HFF-Myc (cell line): ENCODE results near the gene HSPA12B.

Source experiments
- DNase-seq: peaks from one replicate; pipeline ENCODE4 v3.0.0-alpha.2; 2011; ENCODE audit warnings: low read depth; ENCODE audit errors: extremely low read depth
- H3K4me3 ChIP-seq: replicated peaks from 2 replicates; pipeline ENCODE4 v1.5.1; 2011; ENCODE audit warnings: low read depth, mild to moderate bottlenecking, control low read depth, low read length
- TF ChIP-seq, protein P1 (sequence below): IDR thresholded peaks from 2 replicates; pipeline ENCODE4 v1.5.1; 2012; ENCODE audit warnings: mild to moderate bottlenecking, low read depth, low read length, control low read depth; ENCODE audit errors: missing control alignments

The HSPA12B gene

DNA sequence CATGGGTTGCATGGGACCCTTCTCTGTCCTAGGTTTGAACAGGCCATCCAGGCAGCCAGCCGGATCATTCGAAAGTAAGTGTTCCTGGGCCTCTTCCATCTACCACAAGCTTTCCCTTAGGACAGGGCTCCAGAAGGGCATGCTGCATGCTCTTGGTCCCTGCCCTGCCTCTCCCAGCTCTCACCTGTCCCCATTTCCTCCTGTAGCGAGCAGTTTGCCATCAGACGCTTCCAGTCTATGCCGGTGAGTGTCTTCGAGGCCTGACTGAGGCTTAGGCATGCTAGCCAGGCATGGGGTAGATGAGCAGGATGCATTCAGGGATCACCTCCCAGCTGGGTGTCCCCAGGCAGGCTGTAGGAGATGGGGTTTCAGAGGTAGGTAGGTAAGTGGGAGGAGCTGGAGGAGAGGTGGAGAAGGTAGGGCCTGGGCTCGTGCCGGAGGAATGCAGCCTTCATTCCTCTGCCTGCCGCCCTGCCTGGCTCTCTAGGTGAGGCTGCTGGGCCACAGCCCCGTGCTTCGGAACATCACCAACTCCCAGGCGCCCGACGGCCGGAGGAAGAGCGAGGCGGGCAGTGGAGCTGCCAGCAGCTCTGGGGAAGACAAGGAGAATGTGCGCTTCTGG, 67.9 kb downstream of the HSPA12B start:
- no peak for DNase-seq
- TF ChIP-seq, protein P1, sequence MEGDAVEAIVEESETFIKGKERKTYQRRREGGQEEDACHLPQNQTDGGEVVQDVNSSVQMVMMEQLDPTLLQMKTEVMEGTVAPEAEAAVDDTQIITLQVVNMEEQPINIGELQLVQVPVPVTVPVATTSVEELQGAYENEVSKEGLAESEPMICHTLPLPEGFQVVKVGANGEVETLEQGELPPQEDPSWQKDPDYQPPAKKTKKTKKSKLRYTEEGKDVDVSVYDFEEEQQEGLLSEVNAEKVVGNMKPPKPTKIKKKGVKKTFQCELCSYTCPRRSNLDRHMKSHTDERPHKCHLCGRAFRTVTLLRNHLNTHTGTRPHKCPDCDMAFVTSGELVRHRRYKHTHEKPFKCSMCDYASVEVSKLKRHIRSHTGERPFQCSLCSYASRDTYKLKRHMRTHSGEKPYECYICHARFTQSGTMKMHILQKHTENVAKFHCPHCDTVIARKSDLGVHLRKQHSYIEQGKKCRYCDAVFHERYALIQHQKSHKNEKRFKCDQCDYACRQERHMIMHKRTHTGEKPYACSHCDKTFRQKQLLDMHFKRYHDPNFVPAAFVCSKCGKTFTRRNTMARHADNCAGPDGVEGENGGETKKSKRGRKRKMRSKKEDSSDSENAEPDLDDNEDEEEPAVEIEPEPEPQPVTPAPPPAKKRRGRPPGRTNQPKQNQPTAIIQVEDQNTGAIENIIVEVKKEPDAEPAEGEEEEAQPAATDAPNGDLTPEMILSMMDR = no peak
- no peak overlapping the region for H3K4me3 ChIP-seq

DNA sequence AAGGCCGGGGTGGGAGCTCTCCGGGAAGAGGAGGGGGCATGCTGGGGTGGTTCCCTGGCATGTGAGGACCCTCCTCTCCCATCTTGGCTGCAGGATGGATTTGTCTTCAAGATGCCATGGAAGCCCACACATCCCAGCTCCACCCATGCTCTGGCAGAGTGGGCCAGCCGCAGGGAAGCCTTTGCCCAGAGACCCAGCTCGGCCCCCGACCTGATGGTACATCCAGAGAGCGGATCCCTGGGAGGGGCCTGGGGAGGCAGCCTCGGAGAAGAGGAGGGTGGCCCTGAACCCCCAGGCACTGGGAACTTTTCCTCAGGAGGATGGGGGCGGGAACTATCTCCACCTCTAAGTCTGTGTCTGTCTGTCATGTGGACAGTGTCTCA, 68.4 kb downstream of the HSPA12B start:
- DNase-seq = no peak
- TF ChIP-seq, protein P1 = no peak
- no peak overlapping the region for H3K4me3 ChIP-seq

DNA sequence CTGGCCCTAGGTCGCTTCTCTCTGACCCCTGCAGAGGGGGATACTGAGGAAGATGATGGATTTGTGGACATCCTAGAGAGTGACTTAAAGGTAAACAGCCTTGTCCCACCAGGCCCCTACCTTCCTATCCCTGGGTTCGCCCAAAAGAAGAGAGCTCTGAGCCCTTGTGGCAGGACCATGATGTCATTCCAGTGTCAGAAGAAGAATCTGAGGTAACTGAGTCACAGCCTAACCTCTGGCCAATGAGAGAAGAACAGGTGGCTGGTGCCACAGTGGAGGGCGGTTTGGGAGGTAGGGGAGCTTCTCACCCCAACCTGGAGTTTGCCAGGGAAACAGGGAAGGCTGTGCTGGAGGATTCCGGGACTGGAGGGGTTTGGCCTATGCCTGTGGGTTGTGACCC, 68.8 kb downstream of the HSPA12B start:
- TF ChIP-seq, protein P1 = no peak
- no peak overlapping the region for H3K4me3 ChIP-seq

DNA sequence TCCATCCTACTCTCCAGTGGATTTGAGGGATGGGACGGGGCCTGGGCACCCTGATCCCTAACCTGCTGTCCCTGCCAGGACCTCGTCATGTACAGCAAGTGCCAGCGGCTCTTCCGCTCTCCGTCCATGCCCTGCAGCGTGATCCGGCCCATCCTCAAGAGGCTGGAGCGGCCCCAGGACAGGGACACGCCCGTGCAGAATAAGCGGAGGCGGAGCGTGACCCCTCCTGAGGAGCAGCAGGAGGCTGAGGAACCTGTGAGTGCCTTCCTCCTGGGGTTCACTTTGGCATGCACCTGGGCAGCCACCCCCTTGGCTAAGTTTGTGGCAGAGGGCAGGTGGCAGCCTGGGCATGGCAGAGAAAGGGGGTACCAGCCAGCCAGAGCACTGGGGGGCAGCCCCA, 69.4 kb downstream of the HSPA12B start:
- TF ChIP-seq, protein P1 = no peak
- no peak overlapping the region for H3K4me3 ChIP-seq
- DNase-seq = no peak

More for the DNA sequence above, 68.8 kb downstream of the HSPA12B start:
- DNase-seq = no peak
